Ascending aorta (tissue), 2 donors: ENCODE results near the gene OOSP4A. TPM values are rescaled to one million over a fixed set of nuclear protein-coding genes. Genes with fewer than 3 reads are reported as not detected.
"Not testable (repeated sequence)": the region's sequence is repeated elsewhere in the genome, so short reads cannot be mapped to it uniquely, and the experiment has no call there.

Experiments used
- DNase-seq, 2 donors: peaks; one replicate each; pipeline ENCODE4 v3.0.0-alpha.2; 2019; ENCODE audit warnings: low spot score in 2 of 2
- H3K27ac ChIP-seq, 2 donors: fragments of 200-600 bp; sonication (generic); one replicate each; pipeline ENCODE4 v1.5.1; 2016 to 2017; ENCODE audit warnings: mild to moderate bottlenecking in 1 of 2
- H3K27me3 ChIP-seq: fragments of 200-600 bp; sonication (generic); one replicate; pipeline ENCODE4 v1.5.1; 2017
- H3K36me3 ChIP-seq, 2 donors: fragments of 200-600 bp; sonication (generic); one replicate each; pipeline ENCODE4 v1.5.1; 2016
- H3K4me1 ChIP-seq, 2 donors: fragments of 200-600 bp; sonication (generic); one replicate each; pipeline ENCODE4 v1.5.1; 2016 to 2017; ENCODE audit warnings: mild to moderate bottlenecking in 1 of 2
- H3K4me3 ChIP-seq, 2 donors: fragments of 200-600 bp; sonication (generic); one replicate each; pipeline ENCODE4 v1.5.1; 2016 to 2017; ENCODE audit warnings: mild to moderate bottlenecking in 1 of 2
- H3K9me3 ChIP-seq, 2 donors: fragments of 200-600 bp; sonication (generic); one replicate each; pipeline ENCODE4 v1.5.1; 2016
- CTCF ChIP-seq, 3 experiments: fragments of 200-600 bp in 2 of 3; fragments of 450-650 bp in 1 of 3; sonication (generic) in 2 of 3; IDR thresholded peaks; one replicate each; pipeline ENCODE4 v1.5.1; 2016 to 2019; ENCODE audit warnings: antibody characterized with exemption in 3 of 3, mild to moderate bottlenecking in 1 of 3, moderate library complexity in 1 of 3
- intact Hi-C: fragments of 100-400 bp; cut with DNase I; formaldehyde crosslinking; loops from one replicate; pipeline ENCODE4 v1.15.1; 2023
- total RNA-seq: library from RNA; depleted of rRNA; stranded (reverse); fragments of >200 nt; gene quantifications from one replicate; pipeline ENCODE4 v1.1.0, GENCODE V29; 2016

OOSP4A gene
- total RNA-seq, 1 donor from 2014 or later: not detected

DNA sequence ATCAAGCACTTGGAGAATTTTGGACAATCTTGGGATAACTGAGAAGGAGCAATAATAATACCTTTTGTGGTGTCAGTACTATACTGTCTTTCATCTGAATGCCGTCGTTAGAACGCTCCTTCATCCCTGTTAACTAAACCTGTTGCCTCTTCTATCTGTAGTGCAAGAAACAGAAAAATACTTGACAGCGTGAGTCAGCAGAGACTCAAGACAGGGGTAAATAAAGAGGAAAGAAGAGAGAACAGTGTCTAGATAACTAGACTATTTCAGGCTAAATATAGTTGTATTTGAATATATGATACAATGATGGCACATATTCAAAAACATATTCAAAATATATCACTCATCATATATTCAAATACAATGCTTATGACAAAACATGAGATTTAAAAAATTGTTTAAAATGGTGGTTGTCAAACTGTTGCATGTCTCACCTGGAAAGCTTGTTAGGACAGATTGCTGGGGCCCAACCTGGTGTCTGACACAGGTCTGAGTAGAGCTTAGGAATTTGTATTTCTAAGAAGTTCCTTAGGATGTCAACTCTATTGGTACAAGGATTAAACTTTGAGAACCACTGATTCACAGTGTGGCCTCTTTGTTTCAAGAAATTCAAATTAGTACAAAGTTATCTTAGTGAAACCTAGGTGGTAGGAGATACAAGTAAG is 17.4 kb downstream of the OOSP4A start:
- intact Hi-C loops: no loop called here
- H3K9me3 ChIP-seq: no peaks in the 10 kb centered on the region

DNA sequence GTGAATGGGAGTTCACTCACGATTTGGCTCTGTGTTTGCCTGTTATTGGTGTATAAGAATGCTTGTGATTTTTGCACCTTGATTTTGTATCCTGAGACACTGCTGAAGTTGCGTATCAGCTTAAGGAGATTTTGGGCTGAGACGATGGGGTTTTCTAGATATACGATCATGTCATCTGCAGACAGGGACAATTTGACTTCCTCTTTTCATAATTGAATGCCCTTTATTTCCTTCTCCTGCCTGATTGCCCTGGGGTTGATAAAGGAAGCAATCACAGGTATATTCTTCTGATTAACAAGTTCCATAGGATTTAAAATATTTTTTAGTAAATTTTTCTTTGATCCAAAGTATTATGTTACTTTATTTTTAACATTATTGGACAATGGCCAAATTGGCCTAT is 18.2 kb downstream of the OOSP4A start:
- H3K4me3 ChIP-seq, H3K27me3 ChIP-seq, DNase-seq, intact Hi-C loops, H3K9me3 ChIP-seq, H3K4me1 ChIP-seq, H3K27ac ChIP-seq, H3K36me3 ChIP-seq: not testable (repeated sequence)

More for the DNA sequence above, 17.4 kb downstream of the OOSP4A start:
- no peak overlapping the region for H3K27ac ChIP-seq
- DNase-seq: no peak
- no peak overlapping the region for H3K4me3 ChIP-seq
- no peaks in the 10 kb centered on the region for H3K4me1 ChIP-seq
- TF ChIP-seq CTCF (IDR thresholded peaks at IDR 0.05): no peak
- no peaks in the 10 kb centered on the region for H3K27me3 ChIP-seq
- H3K36me3 ChIP-seq: no peaks in the 10 kb centered on the region

GRCh38 chr11:59983212-59983611 is 19.4 kb downstream of the OOSP4A start:
- no peaks in the 10 kb centered on the region for H3K27me3 ChIP-seq
- H3K36me3 ChIP-seq: no peaks in the 10 kb centered on the region
- no peaks in the 10 kb centered on the region for H3K9me3 ChIP-seq
- TF ChIP-seq CTCF (IDR thresholded peaks at IDR 0.05): no peak
- H3K4me3 ChIP-seq: no peak overlapping the region
- no peak overlapping the region for H3K27ac ChIP-seq
- no peaks in the 10 kb centered on the region for H3K4me1 ChIP-seq
- DNase-seq: no peak
- intact Hi-C loops: no loop called here

DNA sequence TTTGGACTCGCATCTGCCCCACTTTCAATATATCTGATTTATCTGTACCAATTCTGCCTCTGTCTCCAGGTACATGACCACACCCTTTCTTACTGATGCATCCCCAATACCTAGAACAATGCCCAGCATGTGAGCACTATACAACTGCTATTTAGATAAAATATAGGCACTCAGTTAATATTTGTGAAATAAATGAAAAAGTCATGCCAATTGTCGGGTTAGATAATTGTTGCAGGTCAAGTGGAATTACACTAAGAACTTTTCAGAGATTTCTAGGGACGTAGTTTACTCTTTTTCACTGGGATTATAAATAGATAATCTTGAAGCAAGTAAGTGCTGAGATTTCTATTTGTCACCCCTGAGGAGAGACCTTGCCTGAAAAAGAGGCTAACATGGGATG is 20.5 kb downstream of the OOSP4A start:
- Histone ChIP-seq H3K4me3 (no peak overlapping the region), H3K36me3 (no peaks in the 10 kb centered on the region), H3K27me3 (no peaks in the 10 kb centered on the region), H3K4me1 (no peaks in the 10 kb centered on the region), H3K9me3 (no peaks in the 10 kb centered on the region), H3K27ac (no peak overlapping the region)
- intact Hi-C loops: no loop called here
- no peak for TF ChIP-seq CTCF (IDR thresholded peaks at IDR 0.05)
- DNase-seq: no peak

GRCh38 chr11:59990421-59990820 is 26.6 kb downstream of the OOSP4A start:
- H3K4me3 ChIP-seq: no peak overlapping the region
- no peaks in the 10 kb centered on the region for H3K9me3 ChIP-seq
- H3K27me3 ChIP-seq: no peaks in the 10 kb centered on the region
- no peak overlapping the region for H3K27ac ChIP-seq
- H3K36me3 ChIP-seq: no peaks in the 10 kb centered on the region
- intact Hi-C loops: no loop called here
- H3K4me1 ChIP-seq: no peaks in the 10 kb centered on the region
- no peak for TF ChIP-seq CTCF (IDR thresholded peaks at IDR 0.05)
- DNase-seq: no peak

DNA sequence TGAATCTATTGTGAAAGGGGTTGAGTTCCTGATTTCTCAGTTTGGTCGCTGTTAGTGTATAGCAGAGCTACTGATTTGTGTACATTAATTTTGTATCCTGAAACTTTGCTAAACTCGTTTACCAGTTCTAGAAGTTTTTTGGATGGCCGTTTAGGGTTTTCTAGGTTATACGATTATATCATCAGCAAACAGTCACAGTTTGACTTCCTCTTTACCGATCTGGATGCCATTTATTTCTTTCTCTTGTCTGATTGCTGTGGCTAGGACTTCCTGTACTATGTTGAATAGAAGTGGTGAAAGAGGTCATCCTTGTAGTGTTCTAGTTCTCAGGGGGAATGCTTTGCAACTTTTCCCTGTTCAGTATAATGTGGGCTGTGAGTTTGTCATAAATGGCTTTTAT is 28.6 kb downstream of the OOSP4A start:
- no peak overlapping the region for H3K4me3 ChIP-seq
- no peaks in the 10 kb centered on the region for H3K9me3 ChIP-seq
- no peaks in the 10 kb centered on the region for H3K4me1 ChIP-seq
- no peaks in the 10 kb centered on the region for H3K36me3 ChIP-seq
- DNase-seq: no peak
- H3K27me3 ChIP-seq: no peaks in the 10 kb centered on the region
- intact Hi-C loops: no loop called here
- no peak overlapping the region for H3K27ac ChIP-seq
- no peak for TF ChIP-seq CTCF (IDR thresholded peaks at IDR 0.05)
